DMS114 treated with DMSO at 0.1 percent for 48 hours (cell line): ENCODE data around the gene KCNK5.

Source experiments
- DNase-seq: peaks from one replicate; lab custom pipeline; 2025; ENCODE audit not compliant: unreplicated experiment; lab: John Stamatoyannopoulos, UW

The KCNK5 gene

GRCh38 chr6:39217177-39217864 lies 12.0 kb downstream of the KCNK5 start:
- no peak for DNase-seq

- no peak for DNase-seq
These were observed 13.6 kb downstream of the KCNK5 start for GRCh38 chr6:39215640-39216158.

GRCh38 chr6:39214846-39215639 lies 14.2 kb downstream of the KCNK5 start:
- no peak for DNase-seq

GRCh38 chr6:39214120-39214813 lies 15.0 kb downstream of the KCNK5 start:
- DNase-seq, result no peak

- no peak for DNase-seq
These were observed 15.9 kb downstream of the KCNK5 start for GRCh38 chr6:39213195-39213920.

- DNase-seq, result no peak
These were observed 18.1 kb downstream of the KCNK5 start for GRCh38 chr6:39211183-39211582.

- DNase-seq, result no peak
These were observed 18.8 kb downstream of the KCNK5 start for GRCh38 chr6:39210450-39210849.

- no peak for DNase-seq
These were observed 19.4 kb downstream of the KCNK5 start for GRCh38 chr6:39209911-39210310.

- no peak for DNase-seq
These were observed 19.9 kb downstream of the KCNK5 start for GRCh38 chr6:39209360-39209811.

GRCh38 chr6:39208223-39208739 lies 21.0 kb downstream of the KCNK5 start:
- DNase-seq, result no peak

- no peak for DNase-seq
These were observed 21.7 kb downstream of the KCNK5 start for GRCh38 chr6:39207416-39208222.

- no peak for DNase-seq
These were observed 23.0 kb downstream of the KCNK5 start for GRCh38 chr6:39206250-39206721.

GRCh38 chr6:39204646-39205244 lies 24.5 kb downstream of the KCNK5 start:
- DNase-seq, result no peak

- no peak for DNase-seq
These were observed 25.1 kb downstream of the KCNK5 start for GRCh38 chr6:39204160-39204495.

- DNase-seq, result no peak
These were observed 25.7 kb downstream of the KCNK5 start for GRCh38 chr6:39203436-39204159.

GRCh38 chr6:39202166-39202565 lies 27.1 kb downstream of the KCNK5 start:
- DNase-seq, result no peak

- DNase-seq, result no peak
These were observed 28.7 kb downstream of the KCNK5 start for GRCh38 chr6:39200498-39201020.

GRCh38 chr6:39199976-39200375 lies 29.3 kb downstream of the KCNK5 start:
- no peak for DNase-seq
